NCI-H226 (cell line): ENCODE results near the gene PURA.
"Not testable (repeated sequence)": the region's sequence is repeated elsewhere in the genome, so short reads cannot be mapped to it uniquely, and the experiment has no call there.

ENCODE experiments used
- DNase-seq: peaks from one replicate; pipeline ENCODE4 v3.0.0-alpha.2; 2015

PURA gene

GRCh38 chr5:140141241-140141640, 27.3 kb downstream of the PURA start:
- no peak for DNase-seq

GRCh38 chr5:140142246-140142645, 28.3 kb downstream of the PURA start:
- no peak for DNase-seq

- no peak for DNase-seq
Observed at GRCh38 chr5:140142856-140143255, 28.9 kb downstream of the PURA start.

- no peak for DNase-seq
Observed at GRCh38 chr5:140143521-140144258, 29.8 kb downstream of the PURA start.

GRCh38 chr5:140145256-140145655, 31.3 kb downstream of the PURA start:
- DNase-seq = no peak

GRCh38 chr5:140145818-140146522, 32.1 kb downstream of the PURA start:
- DNase-seq = no peak

GRCh38 chr5:140146523-140146842, 32.6 kb downstream of the PURA start:
- no peak for DNase-seq

- DNase-seq = no peak
Observed at GRCh38 chr5:140147460-140147859, 33.6 kb downstream of the PURA start.

- no peak for DNase-seq
Observed at GRCh38 chr5:140148508-140148907, 34.6 kb downstream of the PURA start.

GRCh38 chr5:140150201-140150600, 36.3 kb downstream of the PURA start:
- no peak for DNase-seq

GRCh38 chr5:140151144-140152021, 37.5 kb downstream of the PURA start:
- DNase-seq = no peak

- no peak for DNase-seq
Observed at GRCh38 chr5:140152022-140152999, 38.4 kb downstream of the PURA start.

GRCh38 chr5:140153255-140153654, 39.3 kb downstream of the PURA start:
- no peak for DNase-seq

- DNase-seq = no peak
Observed at GRCh38 chr5:140153905-140154304, 40.0 kb downstream of the PURA start.

- DNase-seq = not testable (repeated sequence)
Observed at GRCh38 chr5:140154710-140155381, 40.9 kb downstream of the PURA start.

GRCh38 chr5:140157032-140157781, 43.3 kb downstream of the PURA start:
- peak; percentile 59 for DNase-seq

GRCh38 chr5:140159014-140159927, 45.4 kb downstream of the PURA start:
- no peak for DNase-seq

- DNase-seq = no peak
Observed at GRCh38 chr5:140162275-140162674, 48.4 kb downstream of the PURA start.

GRCh38 chr5:140162781-140163180, 48.9 kb downstream of the PURA start:
- DNase-seq = no peak
